Suppressor macrophage treated with lipopolysaccharide for 1 hour (primary cell): ENCODE measurements around the gene MFSD12.

ENCODE experiments used
- DNase-seq, 3 donors: peaks; one replicate each; pipeline ENCODE4 v3.0.0-alpha.2; 2020 to 2022

Gene MFSD12

DNA sequence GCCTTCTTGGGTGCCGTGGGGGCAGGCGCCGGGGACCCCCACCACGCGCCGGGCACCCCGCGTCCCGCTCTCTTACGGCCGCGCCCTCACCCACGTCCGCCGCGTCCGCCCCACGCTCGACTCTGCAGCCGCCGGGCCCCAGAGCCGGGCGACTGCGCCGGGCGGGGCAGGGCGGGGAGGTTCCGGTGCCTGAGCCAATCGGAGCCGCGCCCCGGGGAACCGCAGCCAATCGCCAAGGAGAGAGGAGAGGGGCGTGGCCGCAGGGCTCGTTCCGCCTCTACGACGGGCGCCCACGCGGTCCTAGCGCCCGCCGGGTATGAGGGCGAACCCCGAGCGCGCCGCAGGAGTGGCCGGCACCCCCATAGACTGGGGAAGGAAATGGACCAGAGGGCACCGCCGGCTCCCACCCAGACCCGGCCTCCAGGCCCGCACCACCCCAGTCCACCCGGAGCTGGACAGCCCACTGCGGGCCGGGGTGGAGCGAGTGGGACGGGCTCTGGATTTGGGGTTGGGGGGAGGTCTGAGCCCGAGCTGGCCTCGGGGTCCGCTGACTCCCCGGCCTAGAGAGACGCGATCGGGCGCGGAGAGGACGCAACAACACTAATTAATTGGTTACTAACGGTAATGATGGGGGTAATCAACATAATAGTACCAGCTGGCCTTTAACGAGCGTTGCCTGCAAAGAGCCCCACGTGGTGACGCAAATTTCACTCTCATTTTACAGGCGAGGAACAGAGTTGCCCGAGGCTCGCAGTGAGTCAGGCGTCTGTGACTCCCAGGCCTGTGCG lies at the start of gene MFSD12:
MFSD12 (minus strand) TSS at position 126 of the 788 bp plus-strand sequence. CDS start 183 bp downstream, outside the sequence.
- DNase-seq: peak; percentile 99 to 100 (median 99)

- peak; percentile 50 to 77 (median 56) for DNase-seq
Measured at GRCh38 chr19:3606690-3607289, 49.4 kb upstream of the MFSD12 start, which contains the start of gene TBXA2R. TBXA2R (minus strand) TSS chr19:3606875; CDS start chr19:3600634, 6,241 bp downstream.

DNA sequence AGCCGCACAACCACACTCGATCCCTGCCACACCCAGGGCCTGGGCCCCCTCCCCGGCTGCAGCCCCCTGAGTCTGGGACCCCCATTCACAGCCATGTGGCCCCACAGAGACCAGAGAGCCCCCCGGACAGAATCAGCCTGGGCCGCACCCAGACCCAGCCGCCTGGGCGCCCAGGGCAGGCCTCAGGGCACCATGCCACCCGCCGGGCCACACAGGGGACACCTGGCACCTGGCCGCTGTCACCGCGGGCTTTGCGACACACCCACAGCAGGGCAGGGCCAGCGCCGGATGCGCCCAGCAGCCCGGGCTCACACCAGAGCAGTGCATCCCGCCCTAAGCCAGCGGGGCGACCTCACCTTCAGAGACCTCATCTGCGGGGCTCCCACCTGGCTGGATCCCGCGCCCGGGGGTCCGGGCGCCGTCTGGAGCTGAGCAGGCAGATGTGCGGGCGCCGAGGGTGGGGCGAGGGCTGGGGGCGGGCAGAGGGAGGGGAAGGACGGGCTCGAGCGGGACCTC lies 48.8 kb upstream of the MFSD12 start:
- DNase-seq: no peak

GRCh38 chr19:3605770-3606169 lies 48.4 kb upstream of the MFSD12 start:
- DNase-seq: no peak

DNA sequence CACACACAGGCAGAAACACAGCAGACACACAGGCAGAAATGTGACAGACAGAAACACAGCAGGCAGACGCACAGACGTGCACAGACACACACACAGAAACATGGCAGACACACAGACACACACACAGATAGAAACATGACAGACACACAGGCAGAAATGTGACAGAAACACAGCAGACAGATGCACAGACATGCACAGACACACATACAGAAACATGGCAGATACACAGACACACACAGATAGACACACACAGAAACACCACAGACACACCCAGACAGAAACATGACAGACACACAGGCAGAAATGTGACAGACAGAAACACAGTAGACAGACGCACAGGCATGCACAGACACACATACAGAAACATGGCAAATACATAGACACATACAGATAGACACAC lies 48.0 kb upstream of the MFSD12 start:
- DNase-seq: no peak

DNA sequence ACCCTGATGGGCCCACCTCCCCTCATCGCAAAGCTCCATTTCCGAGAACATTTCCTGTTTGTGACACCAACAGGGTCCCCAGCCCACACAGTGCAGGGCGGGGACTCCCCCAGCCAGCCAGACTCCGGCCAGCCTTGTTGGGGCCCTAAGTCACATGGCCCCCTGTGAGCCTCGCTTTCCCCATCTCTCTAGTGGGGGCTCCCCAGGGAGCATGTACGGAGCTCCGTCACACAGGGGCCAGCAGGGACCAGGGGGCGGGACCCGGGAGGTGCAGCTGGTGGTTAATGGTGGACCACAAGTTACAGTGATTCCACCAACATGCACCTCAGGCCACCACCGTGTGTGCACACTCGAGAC lies 47.6 kb upstream of the MFSD12 start:
- peak; percentile 24 to 46 (median 32) for DNase-seq

DNA sequence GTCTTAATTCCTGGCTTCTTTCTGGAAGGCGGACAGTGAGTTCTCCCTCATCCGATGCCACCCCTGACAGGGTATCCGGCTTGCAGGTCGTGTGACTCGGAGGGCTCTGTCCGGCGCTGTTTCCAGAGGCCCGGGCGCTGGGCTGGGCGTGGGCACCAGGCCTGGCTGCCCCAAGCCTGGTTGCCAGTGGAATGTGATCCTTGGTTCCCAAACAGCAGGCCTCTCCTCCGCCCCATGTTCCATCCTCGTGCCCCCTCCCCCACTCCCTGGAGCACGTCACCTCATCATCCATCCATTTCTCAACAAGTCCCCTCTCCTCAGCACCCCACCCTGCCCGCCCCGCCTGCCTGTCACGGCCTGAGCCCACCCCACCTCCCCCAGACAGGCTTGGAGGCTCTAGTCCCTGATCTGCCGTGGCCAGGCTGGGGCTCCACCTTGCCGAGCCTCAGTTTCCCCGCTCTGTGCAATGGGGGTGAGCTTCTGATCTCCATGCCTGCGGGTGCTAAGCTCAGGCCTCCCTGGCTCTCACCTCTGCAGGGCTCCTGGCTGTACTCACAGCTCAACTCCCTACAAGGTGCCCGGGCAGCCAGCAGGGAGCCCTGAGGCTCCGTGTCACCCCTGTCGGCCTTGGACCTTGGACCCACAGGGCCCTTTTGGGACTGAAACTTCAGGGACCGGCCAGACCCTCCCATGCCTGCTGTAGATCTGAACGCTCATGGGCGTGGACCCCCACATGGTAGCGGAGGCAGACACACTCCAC lies 47.0 kb upstream of the MFSD12 start:
- DNase-seq: no peak

- no peak for DNase-seq
Measured at GRCh38 chr19:3603121-3603811, 45.9 kb upstream of the MFSD12 start.

GRCh38 chr19:3601021-3601420 lies 43.6 kb upstream of the MFSD12 start:
- no peak for DNase-seq

DNA sequence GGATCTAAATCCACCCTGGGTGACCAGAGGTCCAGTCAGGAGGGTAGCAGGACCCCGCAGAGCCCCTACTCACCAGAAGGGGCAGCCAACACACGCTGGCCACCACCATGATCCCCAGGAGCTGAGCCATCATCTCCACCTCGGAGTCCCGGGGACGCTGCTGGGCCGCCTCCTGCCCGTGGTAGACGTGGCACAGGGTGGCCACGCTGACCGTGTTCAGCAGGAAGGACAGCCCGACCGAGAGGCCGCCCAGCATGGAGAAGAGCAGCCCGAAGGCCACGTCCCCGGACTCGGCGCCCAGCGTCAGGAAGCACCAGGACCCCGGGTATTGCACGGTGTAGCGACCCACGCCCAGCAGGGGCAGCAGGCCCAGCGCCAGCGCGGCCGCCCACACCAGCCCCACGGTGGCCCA lies 42.4 kb upstream of the MFSD12 start:
- no peak for DNase-seq

- DNase-seq: no peak
Measured at GRCh38 chr19:3595521-3596061, 38.2 kb upstream of the MFSD12 start.

GRCh38 chr19:3593156-3593555 lies 35.8 kb upstream of the MFSD12 start:
- no peak for DNase-seq

- no peak for DNase-seq
Measured at GRCh38 chr19:3591876-3592613, 34.7 kb upstream of the MFSD12 start.

DNA sequence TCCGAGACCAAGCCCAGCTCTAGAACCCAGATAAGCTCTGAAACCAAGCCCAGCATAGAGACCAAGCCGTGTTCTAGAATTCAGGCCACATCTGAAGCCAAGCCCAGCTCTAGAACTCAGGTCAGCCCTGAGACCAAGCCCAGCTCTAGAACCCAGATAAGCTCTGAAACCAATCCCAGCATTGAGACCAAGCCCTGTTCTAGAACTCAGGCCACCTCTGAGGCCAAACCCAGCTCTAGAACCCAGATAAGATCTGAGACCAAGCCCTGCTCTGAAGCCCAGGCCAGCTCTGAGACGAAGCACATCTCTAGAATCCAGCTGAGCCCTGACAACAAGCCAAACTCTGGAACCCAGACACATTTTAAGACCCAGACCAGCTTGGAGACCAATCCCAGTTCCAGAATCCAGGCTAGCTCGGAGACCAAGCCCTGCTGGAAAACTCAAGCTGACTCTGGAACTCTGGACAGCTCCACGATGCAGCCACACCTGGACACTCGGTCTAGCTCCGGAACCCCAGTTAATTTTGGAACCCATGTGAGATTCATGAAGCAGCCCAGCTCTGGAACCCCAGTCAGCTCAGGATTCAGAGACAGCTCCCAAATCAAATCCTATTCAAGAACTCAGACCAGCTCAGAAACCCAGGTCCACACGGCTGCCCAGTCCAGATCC lies 33.7 kb upstream of the MFSD12 start:
- DNase-seq: no peak

- DNase-seq: no peak
Measured at GRCh38 chr19:3589949-3590348, 32.6 kb upstream of the MFSD12 start.

DNA sequence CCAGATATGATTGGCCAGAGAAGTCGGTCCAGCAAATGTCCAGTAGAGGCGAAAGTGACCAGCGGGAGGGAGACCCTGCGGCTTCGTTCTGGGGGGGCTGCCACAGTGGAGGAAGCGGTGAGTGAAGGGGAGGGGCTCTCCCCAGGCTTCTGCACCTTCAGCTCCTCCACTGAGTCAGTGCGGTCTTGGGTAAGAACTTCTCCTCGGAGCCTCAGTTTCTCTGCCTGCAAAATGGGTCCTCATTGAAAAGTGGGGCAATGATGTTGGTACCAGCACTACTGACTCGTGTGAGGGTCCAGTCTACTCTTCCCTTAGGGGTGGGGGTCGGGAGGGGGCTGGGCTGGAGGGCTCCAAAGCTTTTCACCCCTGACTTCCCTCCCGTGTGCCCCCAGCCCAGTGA lies 32.1 kb upstream of the MFSD12 start:
- no peak for DNase-seq

GRCh38 chr19:3586707-3587346 lies 29.4 kb upstream of the MFSD12 start:
- DNase-seq: no peak

- peak; percentile 37 to 68 (median 46) for DNase-seq
Measured at GRCh38 chr19:3586127-3586626, 28.8 kb upstream of the MFSD12 start.

- peak in 1 of 3 donors; percentile 38 for DNase-seq
Measured at GRCh38 chr19:3585301-3586126, 28.1 kb upstream of the MFSD12 start, which contains the start of gene GIPC3. GIPC3 (plus strand) TSS chr19:3585478; CDS start chr19:3585598, 120 bp downstream.
